ENCODE results near the gene SLC22A3. TPM values are rescaled to one million over a fixed set of nuclear protein-coding genes. Genes with fewer than 3 reads are reported as not detected.

Gene SLC22A3
- total and polyA plus RNA-seq, 2 of the 4 experiments (the other 2 are of a cell fraction): not detected

DNA sequence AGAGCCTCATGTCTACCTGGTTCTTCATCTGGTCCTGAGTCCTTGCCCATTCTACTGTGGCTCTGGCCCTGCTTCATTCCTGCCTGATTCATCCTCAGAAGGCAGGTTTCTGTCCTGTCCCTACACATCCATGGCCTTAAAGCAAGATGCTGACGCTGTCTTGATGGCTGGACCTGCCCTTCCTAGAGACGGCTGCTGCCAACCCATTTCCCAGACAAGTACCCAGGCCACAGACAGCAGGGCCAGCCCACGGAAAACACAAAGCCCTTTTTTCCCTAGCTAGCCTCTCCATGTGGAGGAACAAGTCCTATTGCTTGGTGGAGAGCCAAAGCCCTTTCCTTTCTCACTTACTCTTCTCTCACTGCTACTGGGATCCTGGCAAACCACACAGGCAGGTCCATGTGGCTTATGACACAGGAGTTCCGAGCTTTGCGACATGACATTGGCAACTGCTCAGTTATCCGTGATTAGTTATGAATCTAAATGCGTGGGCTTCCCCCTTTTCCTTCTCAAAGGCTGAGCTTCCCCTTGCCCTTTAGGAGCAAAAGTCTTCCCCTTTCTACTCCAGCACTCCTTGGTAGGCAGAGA is 72.9 kb downstream of the SLC22A3 start:
- CTCF ChIA-PET: no interaction called here
- dilution Hi-C loops (cut with HindIII; ENCODE audit: low sequenced_read_pairs, unreplicated experiment): no loop called here
- BruUV-seq (replicated peaks): no TSS peak

More for the DNA sequence above, 72.9 kb downstream of the SLC22A3 start:
- Histone ChIP-seq H2AFZ (replicated peaks; ENCODE audit: low read length, poor library complexity) (no peak overlapping the region), H3K9ac (ENCODE audit: low read depth, low read length) (no peak overlapping the region), H3K4me2 (ENCODE audit: low read depth, low read length) (no peak overlapping the region), H4K91ac (ENCODE audit: insufficient read depth, low read depth, low read length) (no peak overlapping the region), H2AK9ac (replicated peaks; ENCODE audit: low read depth, low read length, poor library complexity) (no peak overlapping the region), H3K4me3 (ENCODE audit: insufficient read depth, low read depth, low read length) (no peak overlapping the region), H2AK5ac (ENCODE audit: low read depth, low read length) (no peak overlapping the region), H3K18ac (ENCODE audit: low read depth, low read length) (no peak overlapping the region), H3K14ac (replicated peaks; ENCODE audit: low read depth, low read length) (no peak overlapping the region), H3K79me1 (ENCODE audit: low read depth in 1 of 2, low read length in 2 of 2) (no peaks in the 10 kb centered on the region), H4K20me1 (ENCODE audit: insufficient read depth, low read length) (no peaks in the 10 kb centered on the region), H2BK20ac (ENCODE audit: low read depth, low read length) (no peak overlapping the region), H3K4ac (ENCODE audit: low read depth, low read length) (no peak overlapping the region), H2BK15ac (ENCODE audit: low read depth, low read length) (no peak overlapping the region), H3K56ac (ENCODE audit: extremely low read depth, insufficient read depth, low read length) (no peak overlapping the region), H4K8ac (ENCODE audit: low read depth in 2 of 2, low read length in 2 of 2) (no peak overlapping the region), H2BK5ac (ENCODE audit: low read depth, low read length, poor library complexity, severe bottlenecking) (no peak overlapping the region), H3K27ac (ENCODE audit: insufficient read depth, low read length) (no peak overlapping the region), H2BK120ac (ENCODE audit: low read depth, low read length) (no peak overlapping the region), H3K9me1 (ENCODE audit: insufficient read depth, low read length) (no peaks in the 10 kb centered on the region), H3K4me1 (ENCODE audit: control insufficient read depth, insufficient read depth, low read length) (no peaks in the 10 kb centered on the region), H3K27me3 (ENCODE audit: control insufficient read depth, insufficient read depth, low read length) (no peaks in the 10 kb centered on the region), H3K36me3 (ENCODE audit: control insufficient read depth, insufficient read depth, low read length) (no peaks in the 10 kb centered on the region), H4K5ac (ENCODE audit: low read depth, low read length) (no peak overlapping the region), H3K23ac (ENCODE audit: low read depth, low read length) (no peak overlapping the region), H3K9me3 (ENCODE audit: control insufficient read depth, insufficient read depth, low read length) (0 out of 2 replicates have a peak, but pooled peaks cover 2% of the 10 kb centered on the region)
- WGBS, 2 experiments (ENCODE audit: extremely low coverage in 2 of 2, insufficient read length in 1 of 2): no CpG with 5 or more reads among the region's 7 CpGs
- in situ Hi-C loops (cut with MboI; ENCODE audit: low sequenced_read_pairs) (no loop called here), intact Hi-C loops (cut with micrococcal nuclease) (no loop called here)
- no peak for TF ChIP-seq CEBPB (IDR thresholded peaks at IDR 0.05; ENCODE audit: low read depth, low read length)
- TF ChIP-seq FOS (IDR thresholded peaks at IDR 0.05; ENCODE audit: low read depth, low read length): no peak
- no peak for TF ChIP-seq NFE2L2 (IDR thresholded peaks at IDR 0.05; ENCODE audit: low read depth, low read length)
- no peak for TF ChIP-seq RCOR1 (IDR thresholded peaks at IDR 0.05; ENCODE audit: insufficient replicate concordance, low read length)
- TF ChIP-seq RAD21 (IDR thresholded peaks at IDR 0.05; ENCODE audit: low read length): no peak
- TF ChIP-seq BHLHE40 (IDR thresholded peaks at IDR 0.05; ENCODE audit: low read depth, low read length): no peak
- no peak for TF ChIP-seq SMC3 (IDR thresholded peaks at IDR 0.05; ENCODE audit: low read depth, low read length)
- no peak for TF ChIP-seq CHD1 (IDR thresholded peaks at IDR 0.05; ENCODE audit: low read depth, low read length)
- no peak for TF ChIP-seq POLR2A (IDR thresholded peaks at IDR 0.05; ENCODE audit: low read depth, low read length)
- TF ChIP-seq MAFK (IDR thresholded peaks at IDR 0.05; ENCODE audit: low read depth, low read length): no peak
- TF ChIP-seq MXI1 (IDR thresholded peaks at IDR 0.05; ENCODE audit: borderline replicate concordance, low read depth, low read length): no peak
- TF ChIP-seq USF2 (IDR thresholded peaks at IDR 0.05; ENCODE audit: low read depth, low read length): no peak
- TF ChIP-seq, protein P1, sequence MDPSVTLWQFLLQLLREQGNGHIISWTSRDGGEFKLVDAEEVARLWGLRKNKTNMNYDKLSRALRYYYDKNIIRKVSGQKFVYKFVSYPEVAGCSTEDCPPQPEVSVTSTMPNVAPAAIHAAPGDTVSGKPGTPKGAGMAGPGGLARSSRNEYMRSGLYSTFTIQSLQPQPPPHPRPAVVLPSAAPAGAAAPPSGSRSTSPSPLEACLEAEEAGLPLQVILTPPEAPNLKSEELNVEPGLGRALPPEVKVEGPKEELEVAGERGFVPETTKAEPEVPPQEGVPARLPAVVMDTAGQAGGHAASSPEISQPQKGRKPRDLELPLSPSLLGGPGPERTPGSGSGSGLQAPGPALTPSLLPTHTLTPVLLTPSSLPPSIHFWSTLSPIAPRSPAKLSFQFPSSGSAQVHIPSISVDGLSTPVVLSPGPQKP (IDR thresholded peaks at IDR 0.05; ENCODE audit: borderline replicate concordance, low read depth, low read length): no peak
- no peak for TF ChIP-seq RFX5 (IDR thresholded peaks at IDR 0.05; ENCODE audit: low read depth, low read length)
- TF ChIP-seq MAZ (IDR thresholded peaks at IDR 0.05; ENCODE audit: borderline replicate concordance, low read depth, low read length): no peak
- POLR2A ChIA-PET (ENCODE audit: unreplicated experiment): no interaction called here
- ATAC-seq (ENCODE audit: low read depth) (no peak), DNase-seq (no peak)
